Heart left ventricle (tissue), 16 donors: Measurements from ENCODE around the gene LGALS9. TPM values are rescaled to one million over a fixed set of nuclear protein-coding genes. Genes with fewer than 3 reads are reported as not detected.
A peak's percentile ranks its signal among the peaks of the same experiment; 100 is the strongest.
"Not testable (repeated sequence)": the region's sequence is repeated elsewhere in the genome, so short reads cannot be mapped to it uniquely, and the experiment has no call there.

Experiments
- ATAC-seq, 4 donors: fragments of 200-7000 bp; cut with Tn5 transposase; one replicate each; pipeline ENCODE4 v1.9.1; 2020 to 2022; ENCODE audit warnings: moderate library complexity in 4 of 4, mild to moderate bottlenecking in 3 of 4, moderate number of reproducible peaks in 1 of 4
- DNase-seq, 5 donors: peaks; one replicate each; pipeline ENCODE4 v3.0.0-alpha.2; 2020
- H3K27ac ChIP-seq, 12 donors: fragments of 200-600 bp; sonication (generic) in 4 of 12; one replicate each; pipeline versions ENCODE4 v1.5.0 to v1.8.0; 2016 to 2022; ENCODE audit warnings: mild to moderate bottlenecking in 2 of 12
- H3K27me3 ChIP-seq, 9 donors: fragments of 200-600 bp; sonication (generic) in 2 of 9; one replicate each; pipeline versions ENCODE4 v1.5.1 to v1.8.0; 2016 to 2022; ENCODE audit warnings: mild to moderate bottlenecking in 3 of 9
- H3K36me3 ChIP-seq, 9 donors: fragments of 200-600 bp; sonication (generic) in 2 of 9; one replicate each; pipeline versions ENCODE4 v1.5.0 to v1.8.0; 2018 to 2022; ENCODE audit warnings: mild to moderate bottlenecking in 2 of 9
- H3K4me1 ChIP-seq, 12 donors: fragments of 200-600 bp; sonication (generic) in 4 of 12; one replicate each; pipeline versions ENCODE4 v1.5.0 to v1.8.0; 2016 to 2022; ENCODE audit warnings: mild to moderate bottlenecking in 3 of 12
- H3K4me3 ChIP-seq, 12 donors: fragments of 200-600 bp; sonication (generic) in 4 of 12; one replicate each; pipeline versions ENCODE4 v1.5.0 to v1.8.0; 2017 to 2022; ENCODE audit warnings: mild to moderate bottlenecking in 9 of 12, moderate library complexity in 4 of 12
- H3K9me3 ChIP-seq, 12 donors: fragments of 200-600 bp; sonication (generic) in 4 of 12; one replicate each; pipeline versions ENCODE4 v1.5.0 to v1.8.0; 2016 to 2022; ENCODE audit warnings: mild to moderate bottlenecking in 1 of 12
- POLR2A ChIP-seq, 2 donors: fragments of 450-650 bp; IDR thresholded peaks; one replicate each; pipeline ENCODE4 v1.6.1; 2017; ENCODE audit warnings: antibody characterized with exemption in 2 of 2, mild to moderate bottlenecking in 2 of 2, moderate library complexity in 2 of 2
- WGBS, 4 donors: extraction: QIAGEN DNeasy Blood & Tissue Kit in 2 of 4; methylation state at CpG; one replicate each; pipeline versions ENCODE4 v1.1.5 to v1.1.7; 2013 to 2018; 5-methylcytosine and 5-hydroxymethylcytosine counted together
- intact Hi-C, 10 donors: fragments of 100-400 bp; cut with DNase I; formaldehyde crosslinking; loops; one replicate each; pipeline versions ENCODE4 v1.11.1 to v1.14.2; 2022
- polyA plus RNA-seq, 2 donors: library from polyadenylated mRNA; stranded (reverse); fragments of 200-250 nt; gene quantifications; one replicate each; pipeline ENCODE4 v1.2.3, GENCODE V29; 2013
- total RNA-seq, 9 donors: library from RNA; depleted of rRNA in 2 of 9; stranded (reverse); fragments of >200 nt in 2 of 9; fragmentation: NEBNext Ultra II Directional in 3 of 9; extraction: Animal tissue kit (Norgen Biotek cat#: 25700) in 3 of 9; gene quantifications; one replicate each; pipeline versions ENCODE4 v1.1.0 to v1.2.4, GENCODE V29; 2016 to 2023
- TF ChIP-seq, protein P1 (sequence below), 12 donors: fragments of 200-600 bp; sonication (generic) in 4 of 12; IDR thresholded peaks; one replicate each; pipeline versions ENCODE4 v1.5.0 to v1.8.0; 2018 to 2022; ENCODE audit warnings: antibody characterized with exemption in 12 of 12, mild to moderate bottlenecking in 5 of 12
- donor health status: ischemic (EF 13 %, LVEDD 7.1; RV severe dilation, severe dysfunction).
- donor health status: healthy with polysubstance abuse.
- donor health status: DM: no; HTN: yes; CAD: no.
- donor health status: DM: no; HTN: no; CAD: no.
- donor health status: ischemic (EF 25% LVEDD 6.9; RV normal size, moderate dysfunction).
- donor health status: ischemic (EF 25% LVEDD 5.7; RV mildly dilated, moderate dysfunction).
- donor health status: healthy.
- donor health status: DM: yes; HTN: yes; CAD: no.
- donor health status: ischemic (EF 35%, LVEDD 5.7; RV mildly dilated, moderate dysfunction).
- donor health status: nonischemic (EF 11% LVEDD 7.7; RV severe dilation, severe dysfunction).
- donor health status: DM: yes; HTN: yes; CAD: no.
- donor health status: PGD.
- donor health status: ischemic (EF 29% LVEDD 5.4; RV normal size, mild dysfunction).
- donor health status: nonischemic (EF 23%, LVEDD 6.1; RV moderate dilation, normal function).

The LGALS9 gene
- total and polyA plus RNA-seq, 11 donors = 7.9 to 173 (median 22.1) TPM

DNA sequence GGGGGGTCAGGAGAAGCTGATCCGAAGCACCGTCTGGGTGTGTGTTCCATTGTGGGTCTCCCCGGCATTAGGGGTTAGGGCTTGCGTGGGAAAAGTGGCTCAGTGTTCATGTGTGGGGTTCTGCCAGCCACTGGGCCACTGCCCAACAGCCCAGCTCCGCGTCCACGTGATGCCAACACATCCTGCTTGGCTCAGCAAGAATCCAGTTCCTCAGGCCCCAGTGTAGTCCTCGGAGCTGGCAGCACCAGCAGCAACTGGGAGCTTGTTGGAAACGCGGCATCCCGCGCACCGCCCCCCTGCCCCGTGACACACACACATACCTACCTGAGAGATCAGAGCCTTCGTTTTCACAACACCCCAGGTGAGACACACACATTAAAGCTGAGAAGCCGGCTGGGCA, 18.9 kb downstream of the LGALS9 start:
- TF ChIP-seq POLR2A (IDR thresholded peaks at IDR 0.05) = no peak
- TF ChIP-seq, protein P1, sequence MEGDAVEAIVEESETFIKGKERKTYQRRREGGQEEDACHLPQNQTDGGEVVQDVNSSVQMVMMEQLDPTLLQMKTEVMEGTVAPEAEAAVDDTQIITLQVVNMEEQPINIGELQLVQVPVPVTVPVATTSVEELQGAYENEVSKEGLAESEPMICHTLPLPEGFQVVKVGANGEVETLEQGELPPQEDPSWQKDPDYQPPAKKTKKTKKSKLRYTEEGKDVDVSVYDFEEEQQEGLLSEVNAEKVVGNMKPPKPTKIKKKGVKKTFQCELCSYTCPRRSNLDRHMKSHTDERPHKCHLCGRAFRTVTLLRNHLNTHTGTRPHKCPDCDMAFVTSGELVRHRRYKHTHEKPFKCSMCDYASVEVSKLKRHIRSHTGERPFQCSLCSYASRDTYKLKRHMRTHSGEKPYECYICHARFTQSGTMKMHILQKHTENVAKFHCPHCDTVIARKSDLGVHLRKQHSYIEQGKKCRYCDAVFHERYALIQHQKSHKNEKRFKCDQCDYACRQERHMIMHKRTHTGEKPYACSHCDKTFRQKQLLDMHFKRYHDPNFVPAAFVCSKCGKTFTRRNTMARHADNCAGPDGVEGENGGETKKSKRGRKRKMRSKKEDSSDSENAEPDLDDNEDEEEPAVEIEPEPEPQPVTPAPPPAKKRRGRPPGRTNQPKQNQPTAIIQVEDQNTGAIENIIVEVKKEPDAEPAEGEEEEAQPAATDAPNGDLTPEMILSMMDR (IDR thresholded peaks at IDR 0.05) = no peak
- peak in 3 of 4 donors; percentile 29 to 48 (median 33) for ATAC-seq
- peaks cover 0 to 20% (median 2%) of the 10 kb centered on the region in 12 donors for H3K4me1 ChIP-seq
- H3K27ac ChIP-seq = no peak overlapping the region
- H3K36me3 ChIP-seq = peaks cover 0 to 27% (median 0%) of the 10 kb centered on the region in 9 donors
- H3K27me3 ChIP-seq = no peaks in the 10 kb centered on the region
- WGBS, 4 donors = 77 to 86% (median 82%) methylated on average over 9 to 16 of the region's 16 CpGs
- DNase-seq = peak in 3 of 5 donors; percentile 28 to 71 (median 37)
- intact Hi-C loops = loop anchor here in 9 of 10 donors (2.0 to 10.0 kb wide), 17 partner anchors 39 to 418 kb away; partner anchors contain the start of gene KSR1 (in 1 of the 9)
- no peaks in the 10 kb centered on the region for H3K9me3 ChIP-seq
- H3K4me3 ChIP-seq = no peak overlapping the region

DNA sequence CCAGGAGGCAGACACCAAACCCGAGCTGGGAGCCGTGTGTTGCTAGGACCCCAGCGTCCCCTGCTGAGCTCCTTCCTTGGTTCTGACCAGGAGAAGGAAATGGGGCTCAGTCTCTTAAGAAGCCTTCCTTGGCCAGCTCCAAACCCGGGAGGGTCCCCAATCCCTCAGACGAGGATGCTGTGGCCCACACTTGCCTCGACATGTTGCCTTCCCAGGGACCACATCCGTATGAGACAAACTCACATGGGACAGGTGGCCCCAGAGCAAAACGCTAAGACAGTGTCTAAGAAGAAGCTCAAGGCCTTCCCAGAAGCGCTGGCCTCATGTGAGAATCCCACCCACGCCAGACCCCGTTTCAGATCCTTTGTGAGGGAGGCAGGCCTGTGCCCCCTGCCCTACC, 19.8 kb downstream of the LGALS9 start:
- peaks cover 0 to 27% (median 0%) of the 10 kb centered on the region in 9 donors for H3K36me3 ChIP-seq
- no peak for ATAC-seq
- H3K4me1 ChIP-seq = peaks cover 0 to 18% (median 2%) of the 10 kb centered on the region in 12 donors
- H3K4me3 ChIP-seq = no peak overlapping the region
- 83 to 90% (median 83%) methylated on average over 6 to 11 of the region's 11 CpGs for WGBS, 4 donors
- no peaks in the 10 kb centered on the region for H3K27me3 ChIP-seq
- TF ChIP-seq POLR2A (IDR thresholded peaks at IDR 0.05) = no peak
- TF ChIP-seq, protein P1 (IDR thresholded peaks at IDR 0.05) = no peak
- intact Hi-C loops = loop anchor here (1.0 to 10.0 kb wide), 19 partner anchors 40 to 419 kb away; partner anchors contain the start of gene KSR1 (in 1 of the 10)
- no peak for DNase-seq
- no peak overlapping the region for H3K27ac ChIP-seq
- no peaks in the 10 kb centered on the region for H3K9me3 ChIP-seq

DNA sequence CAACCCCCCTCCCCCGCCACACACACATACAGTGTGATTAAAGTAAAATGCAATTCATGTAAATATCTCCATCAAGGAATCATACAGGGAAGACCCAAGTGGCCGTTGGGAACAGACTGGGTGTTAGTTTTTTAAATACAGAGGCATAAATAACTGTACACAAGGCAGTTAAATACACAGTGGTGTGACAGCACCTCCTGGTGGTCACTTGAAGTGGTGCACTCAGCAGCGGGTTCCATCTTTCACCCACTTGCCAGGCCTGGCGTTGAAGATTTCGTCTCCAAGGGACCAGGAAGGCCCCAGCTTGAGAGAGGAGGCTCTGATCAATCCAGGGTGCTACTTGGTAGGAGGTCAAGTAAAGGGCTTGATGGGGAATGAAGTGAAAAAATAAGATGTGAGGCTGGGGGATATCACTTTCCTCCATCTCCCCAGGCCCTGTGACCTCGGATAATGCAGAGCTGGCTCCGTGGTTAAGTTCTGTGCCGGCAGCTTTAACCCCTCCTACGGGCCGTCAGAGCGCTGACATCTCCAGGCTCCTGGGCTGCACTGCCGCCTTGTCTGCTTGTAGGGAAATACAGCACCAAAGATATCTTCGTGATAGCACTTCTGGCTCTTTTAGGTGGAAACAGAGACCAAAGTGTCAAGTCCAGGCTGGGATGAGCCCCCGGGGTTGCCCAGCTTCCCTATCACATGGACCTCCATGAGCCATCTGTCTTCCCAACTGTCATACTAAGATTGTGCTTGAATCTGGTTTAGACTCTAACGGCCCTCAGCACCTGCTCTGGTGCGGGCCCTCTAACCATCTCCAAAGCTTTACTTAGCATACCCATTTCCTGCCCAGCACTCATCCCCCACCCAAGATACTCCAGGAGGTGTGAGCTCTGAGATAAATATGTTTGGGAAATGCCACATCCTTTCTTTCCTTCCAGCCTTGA, 20.7 kb downstream of the LGALS9 start:
- TF ChIP-seq, protein P1 (IDR thresholded peaks at IDR 0.05) = peak; percentile 85 to 94 (median 90)
- no peak for TF ChIP-seq POLR2A (IDR thresholded peaks at IDR 0.05)
- peak; percentile 34 to 67 (median 48) for ATAC-seq
- Histone ChIP-seq H3K4me3 (no peak overlapping the region), H3K9me3 (no peaks in the 10 kb centered on the region), H3K36me3 (peaks cover 0 to 18% (median 0%) of the 10 kb centered on the region in 9 donors), H3K27me3 (no peaks in the 10 kb centered on the region), H3K27ac (no peak overlapping the region), H3K4me1 (peaks cover 0 to 18% (median 2%) of the 10 kb centered on the region in 12 donors)
- 43 to 48% (median 45%) methylated on average over 16 of the region's 16 CpGs for whole genome bisulfite sequencing, 4 donors
- intact Hi-C loops = loop anchor here (1.0 to 10.0 kb wide), 19 partner anchors 41 to 419 kb away; partner anchors contain the start of gene KSR1 (in 1 of the 10)
- DNase-seq = peak in 4 of 5 donors; percentile 48 to 64 (median 56)

DNA sequence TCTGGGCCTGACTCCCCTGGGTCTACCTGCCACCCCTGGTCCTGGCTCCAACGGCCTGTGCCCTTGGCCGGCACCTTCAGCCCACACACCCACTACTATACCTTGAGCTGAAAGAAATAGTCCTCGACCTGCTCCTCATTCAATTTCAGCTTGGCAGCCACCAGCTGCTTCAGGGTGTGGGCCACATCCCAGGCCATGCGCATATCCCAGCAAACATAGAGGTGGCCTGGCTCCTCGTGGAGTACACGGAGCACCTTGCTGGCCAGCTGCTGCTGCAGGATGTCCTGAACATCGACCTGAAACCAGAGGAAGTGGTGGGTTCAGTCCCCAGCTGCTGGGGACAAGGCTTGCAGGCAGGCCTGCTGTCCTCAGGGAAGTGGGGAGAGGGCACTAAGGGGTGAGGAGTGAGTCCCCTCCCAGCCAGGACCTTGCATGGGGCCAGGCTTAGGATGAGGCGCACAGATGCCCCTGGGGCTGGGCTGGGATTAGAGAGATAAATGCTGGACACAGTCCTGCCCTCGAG, 22.5 kb downstream of the LGALS9 start:
- peaks cover 0 to 15% (median 2%) of the 10 kb centered on the region in 12 donors for H3K4me1 ChIP-seq
- intact Hi-C loops = loop anchor here in 9 of 10 donors (5.0 to 10.0 kb wide), 14 partner anchors 101 to 421 kb away; partner anchors contain the start of gene KSR1 (in 1 of the 9)
- WGBS, 4 donors = 64 to 78% (median 75%) methylated on average over 3 to 9 of the region's 9 CpGs
- H3K27me3 ChIP-seq, H3K27ac ChIP-seq, H3K36me3 ChIP-seq, ATAC-seq, DNase-seq, H3K4me3 ChIP-seq, H3K9me3 ChIP-seq: not testable (repeated sequence)
